HG03103 (cell line): Measurements from ENCODE around the gene MRPS2.

ENCODE experiments used
- ATAC-seq: cut with Tn5 transposase; IDR thresholded peaks from one replicate; pipeline ENCODE4 v1.9.1; 2021; ENCODE audit warnings: low read depth; ENCODE audit not compliant: unreplicated experiment

Gene MRPS2

GRCh38 chr9:135498381-135499126 lies 1.9 kb upstream of the MRPS2 start:
- ATAC-seq, result no peak

DNA sequence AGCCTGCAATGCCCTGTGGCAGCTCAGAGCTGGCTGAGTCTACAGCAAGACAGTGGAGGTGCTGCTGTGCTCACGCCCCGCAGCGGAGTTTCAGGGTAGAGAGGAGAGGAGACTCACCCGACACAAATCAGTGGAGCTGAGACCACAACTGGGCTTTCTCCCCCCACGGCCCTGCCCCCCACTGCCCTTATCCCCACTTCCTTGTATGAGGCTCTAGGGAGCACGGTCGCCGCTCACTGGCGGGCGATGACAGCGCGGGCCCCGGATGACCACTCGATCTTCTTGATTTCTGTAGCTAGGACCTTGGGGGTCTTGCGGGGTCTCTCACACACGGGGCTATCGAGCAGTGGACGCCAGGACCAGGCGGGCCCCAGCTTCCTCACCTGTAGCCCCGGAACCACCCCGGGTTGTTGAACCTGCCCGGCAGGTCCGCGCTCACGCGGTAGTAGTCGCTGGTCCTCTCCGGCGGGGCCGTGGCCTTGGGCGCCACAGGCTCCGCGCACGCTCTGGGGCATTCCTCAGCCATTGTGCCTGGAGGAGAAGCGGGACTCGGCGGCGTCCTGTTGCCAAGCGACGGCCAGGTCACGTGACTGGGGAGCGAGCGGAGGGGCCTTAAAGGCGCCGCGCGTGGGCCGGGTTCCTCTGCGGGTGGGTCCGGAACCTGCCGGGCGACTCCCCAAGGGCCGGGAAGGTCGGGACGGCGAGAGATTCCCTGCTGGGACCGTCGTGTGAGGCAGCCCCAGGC lies 984 bp upstream of the MRPS2 start:
- peak; percentile 35 for ATAC-seq

GRCh38 chr9:135500071-135500524 lies 384 bp upstream of the MRPS2 start:
- peak; percentile 15 for ATAC-seq

DNA sequence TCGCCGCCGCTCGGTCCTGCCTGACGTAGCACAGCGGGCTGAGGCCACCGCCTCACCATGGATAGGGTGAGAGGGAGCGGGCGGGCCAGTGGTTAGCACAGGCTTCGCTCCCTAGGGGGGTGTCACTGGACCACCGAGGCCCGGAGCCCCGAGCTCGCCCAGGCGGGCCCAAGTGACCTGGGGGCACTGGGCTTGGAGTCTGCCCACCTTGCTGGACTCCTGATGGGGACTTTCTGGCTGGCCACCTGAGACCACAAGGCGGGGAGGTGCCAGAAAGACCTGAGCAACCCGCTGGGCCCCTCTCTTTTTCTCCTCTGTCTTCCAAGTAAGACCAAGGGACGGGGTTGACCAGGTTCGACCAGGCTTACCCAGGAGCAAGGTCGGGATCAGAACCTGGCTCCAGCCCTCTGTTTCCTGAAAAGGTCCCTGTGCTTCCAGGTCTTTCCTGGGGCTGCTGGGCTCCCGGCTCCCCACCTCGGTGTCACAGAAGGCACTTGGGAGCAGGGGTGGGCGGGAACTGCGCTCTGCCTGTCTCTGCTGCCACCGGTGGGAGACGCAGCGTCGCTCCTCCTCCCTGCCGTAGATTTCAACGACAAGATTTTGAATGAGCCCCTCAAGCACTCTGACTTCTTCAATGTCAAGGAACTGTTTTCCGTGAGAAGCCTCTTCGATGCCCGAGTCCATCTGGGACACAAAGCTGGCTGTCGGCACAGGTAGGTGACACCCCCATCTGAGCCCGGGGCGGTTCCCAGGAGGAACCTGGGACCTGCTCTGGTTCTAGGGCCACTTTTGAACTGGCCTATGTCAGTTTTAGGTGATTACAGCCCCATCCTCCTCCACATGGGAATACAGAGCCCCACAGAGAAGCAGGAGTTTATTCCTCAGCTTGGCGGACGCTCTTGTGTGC lies 1.0 kb downstream of the MRPS2 start:
- no peak for ATAC-seq

GRCh38 chr9:135502168-135502872 lies 1.8 kb downstream of the MRPS2 start:
- no peak for ATAC-seq

DNA sequence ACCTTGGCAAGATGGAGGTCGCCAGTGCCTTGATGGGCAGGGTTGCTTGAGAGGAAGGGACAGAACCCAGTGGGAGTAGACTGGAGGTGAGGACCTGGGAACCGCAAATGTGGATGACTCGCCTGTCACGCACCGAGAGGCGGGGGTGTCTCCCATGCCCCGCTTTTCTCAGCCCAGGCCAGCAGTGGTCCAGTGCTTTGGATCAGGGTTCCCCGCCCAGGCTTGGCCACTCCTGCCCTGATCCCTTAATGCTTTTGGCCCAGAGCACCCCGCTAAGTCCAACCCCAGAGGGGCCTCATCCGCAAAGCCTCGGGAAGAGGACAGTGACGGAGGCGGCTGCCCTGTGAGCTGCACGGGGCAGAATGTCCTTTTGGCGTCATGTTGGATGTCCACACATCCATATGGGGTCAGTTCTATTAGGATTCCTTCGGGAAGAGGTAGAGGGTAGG lies 2.4 kb downstream of the MRPS2 start:
- no peak for ATAC-seq

GRCh38 chr9:135503371-135504261 lies 3.1 kb downstream of the MRPS2 start:
- no peak for ATAC-seq

GRCh38 chr9:135504262-135505243 lies 4.1 kb downstream of the MRPS2 start:
- no peak for ATAC-seq

GRCh38 chr9:135505406-135506187 lies 5.1 kb downstream of the MRPS2 start:
- no peak for ATAC-seq

- ATAC-seq, result no peak
Observed at GRCh38 chr9:135506327-135507103, 6.0 kb downstream of the MRPS2 start.

GRCh38 chr9:135507104-135508035 lies 6.9 kb downstream of the MRPS2 start:
- no peak for ATAC-seq

GRCh38 chr9:135508211-135508820 lies 7.8 kb downstream of the MRPS2 start:
- no peak for ATAC-seq

DNA sequence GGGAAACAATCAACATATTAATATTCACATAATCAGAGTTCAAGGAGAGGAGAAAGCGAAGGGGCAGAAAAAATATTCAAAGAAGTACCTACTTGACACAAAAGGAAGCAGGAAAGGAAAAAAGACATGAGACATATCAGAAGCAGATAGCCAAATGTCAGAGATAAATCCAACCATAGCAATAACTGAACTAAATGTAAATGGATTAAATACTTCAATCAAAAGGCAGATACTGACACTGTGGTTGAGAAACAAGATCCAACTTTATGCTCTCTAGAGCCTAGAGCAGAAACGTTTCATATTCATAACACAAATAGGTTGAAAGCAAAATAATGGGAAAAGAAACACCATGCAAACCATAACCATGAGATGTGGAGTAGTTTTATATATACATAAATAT lies 9.0 kb downstream of the MRPS2 start:
- no peak for ATAC-seq

GRCh38 chr9:135512241-135512603 lies 11.7 kb downstream of the MRPS2 start:
- no peak for ATAC-seq

DNA sequence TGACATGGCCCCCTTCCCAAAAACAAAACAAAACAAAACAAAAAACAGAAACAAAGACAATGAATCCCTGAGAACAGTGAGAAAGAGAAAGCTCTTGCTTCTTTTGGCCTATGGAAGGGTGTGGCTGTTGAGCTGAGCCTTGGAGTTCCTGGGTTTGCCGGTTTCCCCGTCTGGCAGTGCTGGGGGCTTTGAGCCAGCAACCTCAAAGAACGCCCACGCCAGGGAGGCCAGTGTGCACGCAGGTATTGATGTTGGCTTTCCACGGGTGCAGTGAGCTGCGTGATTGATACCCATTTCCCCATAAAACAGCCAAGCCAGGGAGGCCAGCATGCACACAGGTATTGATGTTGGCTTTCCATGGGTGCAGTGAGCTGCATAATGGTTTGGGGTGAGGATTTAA lies 12.4 kb downstream of the MRPS2 start:
- no peak for ATAC-seq
